ENCODE results near the gene LRRC3C. TPM values are rescaled to one million over a fixed set of nuclear protein-coding genes. Genes with fewer than 3 reads are reported as not detected.

LRRC3C gene
- total RNA-seq, 2 donors from 2014 or later = not detected

GRCh38 chr17:39949028-39949427, 21.5 kb downstream of the LRRC3C start:
- Histone ChIP-seq H3K27ac (no peak overlapping the region), H3K36me3 (no peaks in the 10 kb centered on the region), H3K4me3 (no peak overlapping the region), H3K4me1 (ENCODE audit: control insufficient read depth in 1 of 2, low read depth in 2 of 2) (peaks cover 4 to 11% of the 10 kb centered on the region in 2 donors), H3K9me3 (no peaks in the 10 kb centered on the region), H3K27me3 (replicated peaks; ENCODE audit: insufficient read depth) (no peaks in the 10 kb centered on the region)
- TF ChIP-seq, protein P1, sequence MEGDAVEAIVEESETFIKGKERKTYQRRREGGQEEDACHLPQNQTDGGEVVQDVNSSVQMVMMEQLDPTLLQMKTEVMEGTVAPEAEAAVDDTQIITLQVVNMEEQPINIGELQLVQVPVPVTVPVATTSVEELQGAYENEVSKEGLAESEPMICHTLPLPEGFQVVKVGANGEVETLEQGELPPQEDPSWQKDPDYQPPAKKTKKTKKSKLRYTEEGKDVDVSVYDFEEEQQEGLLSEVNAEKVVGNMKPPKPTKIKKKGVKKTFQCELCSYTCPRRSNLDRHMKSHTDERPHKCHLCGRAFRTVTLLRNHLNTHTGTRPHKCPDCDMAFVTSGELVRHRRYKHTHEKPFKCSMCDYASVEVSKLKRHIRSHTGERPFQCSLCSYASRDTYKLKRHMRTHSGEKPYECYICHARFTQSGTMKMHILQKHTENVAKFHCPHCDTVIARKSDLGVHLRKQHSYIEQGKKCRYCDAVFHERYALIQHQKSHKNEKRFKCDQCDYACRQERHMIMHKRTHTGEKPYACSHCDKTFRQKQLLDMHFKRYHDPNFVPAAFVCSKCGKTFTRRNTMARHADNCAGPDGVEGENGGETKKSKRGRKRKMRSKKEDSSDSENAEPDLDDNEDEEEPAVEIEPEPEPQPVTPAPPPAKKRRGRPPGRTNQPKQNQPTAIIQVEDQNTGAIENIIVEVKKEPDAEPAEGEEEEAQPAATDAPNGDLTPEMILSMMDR (IDR thresholded peaks at IDR 0.05) = no peak
- DNase-seq (ENCODE audit: low spot score) = no peak
- no peak for ATAC-seq (ENCODE audit: insufficient number of reproducible peaks, low FRiP score, low read depth)

GRCh38 chr17:39950871-39951348, 23.4 kb downstream of the LRRC3C start:
- Histone ChIP-seq H3K4me3 (no peak overlapping the region), H3K36me3 (no peaks in the 10 kb centered on the region), H3K4me1 (ENCODE audit: control insufficient read depth in 1 of 2, low read depth in 2 of 2) (peaks cover 4 to 11% of the 10 kb centered on the region in 2 donors), H3K27me3 (replicated peaks; ENCODE audit: insufficient read depth) (no peaks in the 10 kb centered on the region), H3K27ac (no peak overlapping the region), H3K9me3 (no peaks in the 10 kb centered on the region)
- no peak for DNase-seq (ENCODE audit: low spot score)
- ATAC-seq (ENCODE audit: insufficient number of reproducible peaks, low FRiP score, low read depth) = no peak
- TF ChIP-seq, protein P1 (IDR thresholded peaks at IDR 0.05) = no peak

GRCh38 chr17:39951924-39952679, 24.6 kb downstream of the LRRC3C start:
- no peaks in the 10 kb centered on the region for H3K9me3 ChIP-seq
- peaks cover 4 to 11% of the 10 kb centered on the region in 2 donors for H3K4me1 ChIP-seq (ENCODE audit: control insufficient read depth in 1 of 2, low read depth in 2 of 2)
- ATAC-seq (ENCODE audit: insufficient number of reproducible peaks, low FRiP score, low read depth) (peak; percentile 1), DNase-seq (ENCODE audit: low spot score) (no peak)
- no peaks in the 10 kb centered on the region for H3K27me3 ChIP-seq (replicated peaks; ENCODE audit: insufficient read depth)
- H3K4me3 ChIP-seq = peak overlapping the region; percentile 76
- H3K36me3 ChIP-seq = no peaks in the 10 kb centered on the region
- H3K27ac ChIP-seq = peak overlapping the region; percentile 64 to 68
- TF ChIP-seq, protein P1 (IDR thresholded peaks at IDR 0.05) = no peak

GRCh38 chr17:39952680-39953470, 25.3 kb downstream of the LRRC3C start:
- H3K36me3 ChIP-seq = no peaks in the 10 kb centered on the region
- DNase-seq (ENCODE audit: low spot score) = peak; percentile 99
- peak overlapping the region; percentile 76 for H3K4me3 ChIP-seq
- peak; percentile 88 for ATAC-seq (ENCODE audit: insufficient number of reproducible peaks, low FRiP score, low read depth)
- H3K27ac ChIP-seq = peak overlapping the region; percentile 64 to 68
- H3K9me3 ChIP-seq = no peaks in the 10 kb centered on the region
- no peaks in the 10 kb centered on the region for H3K27me3 ChIP-seq (replicated peaks; ENCODE audit: insufficient read depth)
- TF ChIP-seq, protein P1 (IDR thresholded peaks at IDR 0.05) = no peak
- H3K4me1 ChIP-seq (ENCODE audit: control insufficient read depth in 1 of 2, low read depth in 2 of 2) = peaks cover 4 to 11% of the 10 kb centered on the region in 2 donors

GRCh38 chr17:39953471-39953888, 25.9 kb downstream of the LRRC3C start:
- Histone ChIP-seq H3K4me3 (peak overlapping the region; percentile 66), H3K27me3 (replicated peaks; ENCODE audit: insufficient read depth) (no peaks in the 10 kb centered on the region), H3K4me1 (ENCODE audit: control insufficient read depth in 1 of 2, low read depth in 2 of 2) (peaks cover 4 to 11% of the 10 kb centered on the region in 2 donors), H3K27ac (peak overlapping the region; percentile 18 to 45), H3K9me3 (no peaks in the 10 kb centered on the region), H3K36me3 (no peaks in the 10 kb centered on the region)
- DNase-seq (ENCODE audit: low spot score) (no peak), ATAC-seq (ENCODE audit: insufficient number of reproducible peaks, low FRiP score, low read depth) (no peak)
- TF ChIP-seq, protein P1 (IDR thresholded peaks at IDR 0.05) = no peak

Data from thoracic aorta (tissue), 2 donors.